ENCODE data around the gene XPC.

The XPC gene

GRCh38 chr3:14134291-14134690 is 44.1 kb downstream of the XPC start:
- H3K27me3 ChIP-seq (replicated peaks; ENCODE audit: control insufficient read depth, insufficient read depth, low read length), result no peaks in the 10 kb centered on the region
- H3K36me3 ChIP-seq (ENCODE audit: control insufficient read depth, insufficient read depth, low read length), result peaks cover 41% of the 10 kb centered on the region
- no peak overlapping the region for H3K4me3 ChIP-seq (replicated peaks; ENCODE audit: low read depth, low read length)
- no peak for DNase-seq (ENCODE audit: extremely low read depth, insufficient read length)
- TF ChIP-seq CTCF (IDR thresholded peaks at IDR 0.05; ENCODE audit: insufficient read depth, low read length, poor library complexity, severe bottlenecking), result no peak

GRCh38 chr3:14133876-14134275 is 44.5 kb downstream of the XPC start:
- Histone ChIP-seq H3K27me3 (replicated peaks; ENCODE audit: control insufficient read depth, insufficient read depth, low read length) (no peaks in the 10 kb centered on the region), H3K4me3 (replicated peaks; ENCODE audit: low read depth, low read length) (no peak overlapping the region), H3K36me3 (ENCODE audit: control insufficient read depth, insufficient read depth, low read length) (peaks cover 39% of the 10 kb centered on the region)
- DNase-seq (ENCODE audit: extremely low read depth, insufficient read length), result no peak
- TF ChIP-seq CTCF (IDR thresholded peaks at IDR 0.05; ENCODE audit: insufficient read depth, low read length, poor library complexity, severe bottlenecking), result no peak

- peaks cover 36% of the 10 kb centered on the region for H3K36me3 ChIP-seq (ENCODE audit: control insufficient read depth, insufficient read depth, low read length)
Observed at GRCh38 chr3:14133188-14133800, 45.1 kb downstream of the XPC start.

GRCh38 chr3:14132689-14133088 is 45.7 kb downstream of the XPC start:
- TF ChIP-seq CTCF (IDR thresholded peaks at IDR 0.05; ENCODE audit: insufficient read depth, low read length, poor library complexity, severe bottlenecking), result no peak
- Histone ChIP-seq H3K36me3 (ENCODE audit: control insufficient read depth, insufficient read depth, low read length) (peaks cover 36% of the 10 kb centered on the region), H3K27me3 (replicated peaks; ENCODE audit: control insufficient read depth, insufficient read depth, low read length) (no peaks in the 10 kb centered on the region), H3K4me3 (replicated peaks; ENCODE audit: low read depth, low read length) (no peak overlapping the region)
- no peak for DNase-seq (ENCODE audit: extremely low read depth, insufficient read length)

More at GRCh38 chr3:14133188-14133800, 45.1 kb downstream of the XPC start:
- Histone ChIP-seq H3K27me3 (replicated peaks; ENCODE audit: control insufficient read depth, insufficient read depth, low read length) (no peaks in the 10 kb centered on the region), H3K4me3 (replicated peaks; ENCODE audit: low read depth, low read length) (no peak overlapping the region)
- no peak for DNase-seq (ENCODE audit: extremely low read depth, insufficient read length)
- no peak for TF ChIP-seq CTCF (IDR thresholded peaks at IDR 0.05; ENCODE audit: insufficient read depth, low read length, poor library complexity, severe bottlenecking)

GRCh38 chr3:14132120-14132519 is 46.3 kb downstream of the XPC start:
- no peak for TF ChIP-seq CTCF (IDR thresholded peaks at IDR 0.05; ENCODE audit: insufficient read depth, low read length, poor library complexity, severe bottlenecking)
- H3K36me3 ChIP-seq (ENCODE audit: control insufficient read depth, insufficient read depth, low read length), result peaks cover 36% of the 10 kb centered on the region
- H3K27me3 ChIP-seq (replicated peaks; ENCODE audit: control insufficient read depth, insufficient read depth, low read length), result no peaks in the 10 kb centered on the region
- no peak for DNase-seq (ENCODE audit: extremely low read depth, insufficient read length)
- H3K4me3 ChIP-seq (replicated peaks; ENCODE audit: low read depth, low read length), result no peak overlapping the region

GRCh38 chr3:14131134-14131533 is 47.3 kb downstream of the XPC start:
- DNase-seq (ENCODE audit: extremely low read depth, insufficient read length), result no peak
- Histone ChIP-seq H3K27me3 (replicated peaks; ENCODE audit: control insufficient read depth, insufficient read depth, low read length) (no peaks in the 10 kb centered on the region), H3K4me3 (replicated peaks; ENCODE audit: low read depth, low read length) (no peak overlapping the region), H3K36me3 (ENCODE audit: control insufficient read depth, insufficient read depth, low read length) (peaks cover 35% of the 10 kb centered on the region)
- TF ChIP-seq CTCF (IDR thresholded peaks at IDR 0.05; ENCODE audit: insufficient read depth, low read length, poor library complexity, severe bottlenecking), result no peak
